ENCODE data around the gene HDAC1. TPM values are rescaled to one million over a fixed set of nuclear protein-coding genes. Genes with fewer than 3 reads are reported as not detected.

Gene HDAC1
- total RNA-seq, 1 experiment from 2014 or later, result 107 TPM

GRCh38 chr1:32356478-32356877, 64.6 kb downstream of the HDAC1 start:
- in situ Hi-C loops (cut with HindIII; ENCODE audit: low pct_unique_long_range_greater_than_20kb, low sequenced_read_pairs), result no loop called here
- no peak for DNase-seq (ENCODE audit: low read depth)

GRCh38 chr1:32357614-32358013, 65.7 kb downstream of the HDAC1 start:
- DNase-seq (ENCODE audit: low read depth), result no peak
- in situ Hi-C loops (cut with HindIII; ENCODE audit: low pct_unique_long_range_greater_than_20kb, low sequenced_read_pairs), result no loop called here

GRCh38 chr1:32358435-32358834, 66.6 kb downstream of the HDAC1 start:
- no peak for DNase-seq (ENCODE audit: low read depth)
- in situ Hi-C loops (cut with HindIII; ENCODE audit: low pct_unique_long_range_greater_than_20kb, low sequenced_read_pairs), result no loop called here

GRCh38 chr1:32361308-32361673, 69.4 kb downstream of the HDAC1 start:
- DNase-seq (ENCODE audit: low read depth), result no peak
- in situ Hi-C loops (cut with HindIII; ENCODE audit: low pct_unique_long_range_greater_than_20kb, low sequenced_read_pairs), result no loop called here

GRCh38 chr1:32361674-32362473, 70.0 kb downstream of the HDAC1 start:
- in situ Hi-C loops (cut with HindIII; ENCODE audit: low pct_unique_long_range_greater_than_20kb, low sequenced_read_pairs), result no loop called here
- no peak for DNase-seq (ENCODE audit: low read depth)

GRCh38 chr1:32362474-32363313, 70.8 kb downstream of the HDAC1 start, which contains the start of the genes FAM229A and TSSK3:
Gene FAM229A (minus strand): TSS chr1:32362485. CDS start chr1:32362091, 394 bp downstream.
Gene TSSK3 (plus strand): TSS chr1:32362539. CDS start chr1:32362702, 163 bp downstream.
- no peak for DNase-seq (ENCODE audit: low read depth)
- in situ Hi-C loops (cut with HindIII; ENCODE audit: low pct_unique_long_range_greater_than_20kb, low sequenced_read_pairs), result no loop called here

GRCh38 chr1:32363713-32364112, 71.8 kb downstream of the HDAC1 start:
- in situ Hi-C loops (cut with HindIII; ENCODE audit: low pct_unique_long_range_greater_than_20kb, low sequenced_read_pairs), result no loop called here
- no peak for DNase-seq (ENCODE audit: low read depth)

- DNase-seq (ENCODE audit: low read depth), result no peak
- in situ Hi-C loops (cut with HindIII; ENCODE audit: low pct_unique_long_range_greater_than_20kb, low sequenced_read_pairs), result no loop called here
Measured at GRCh38 chr1:32364836-32365235, 73.0 kb downstream of the HDAC1 start.

- no peak for DNase-seq (ENCODE audit: low read depth)
- in situ Hi-C loops (cut with HindIII; ENCODE audit: low pct_unique_long_range_greater_than_20kb, low sequenced_read_pairs), result no loop called here
Measured at GRCh38 chr1:32365445-32365844, 73.6 kb downstream of the HDAC1 start.

- in situ Hi-C loops (cut with HindIII; ENCODE audit: low pct_unique_long_range_greater_than_20kb, low sequenced_read_pairs), result no loop called here
- no peak for DNase-seq (ENCODE audit: low read depth)
Measured at GRCh38 chr1:32367912-32368635, 76.2 kb downstream of the HDAC1 start.

- no peak for DNase-seq (ENCODE audit: low read depth)
- in situ Hi-C loops (cut with HindIII; ENCODE audit: low pct_unique_long_range_greater_than_20kb, low sequenced_read_pairs), result no loop called here
Measured at GRCh38 chr1:32372149-32372756, 80.4 kb downstream of the HDAC1 start.

GRCh38 chr1:32373996-32374592, 82.2 kb downstream of the HDAC1 start:
- in situ Hi-C loops (cut with HindIII; ENCODE audit: low pct_unique_long_range_greater_than_20kb, low sequenced_read_pairs), result no loop called here

GRCh38 chr1:32376199-32376598, 84.3 kb downstream of the HDAC1 start:
- DNase-seq (ENCODE audit: low read depth), result no peak
- in situ Hi-C loops (cut with HindIII; ENCODE audit: low pct_unique_long_range_greater_than_20kb, low sequenced_read_pairs), result no loop called here

More at GRCh38 chr1:32373996-32374592, 82.2 kb downstream of the HDAC1 start:
- no peak for DNase-seq (ENCODE audit: low read depth)

GRCh38 chr1:32377541-32378220, 85.8 kb downstream of the HDAC1 start:
- DNase-seq (ENCODE audit: low read depth), result no peak
- in situ Hi-C loops (cut with HindIII; ENCODE audit: low pct_unique_long_range_greater_than_20kb, low sequenced_read_pairs), result no loop called here

GRCh38 chr1:32380057-32380456, 88.2 kb downstream of the HDAC1 start:
- in situ Hi-C loops (cut with HindIII; ENCODE audit: low pct_unique_long_range_greater_than_20kb, low sequenced_read_pairs), result no loop called here
- DNase-seq (ENCODE audit: low read depth), result no peak

Measured in Caki2 (cell line).